OCI-LY7 (cell line): ENCODE measurements around the gene SRSF8.

Source experiments
- EZH2phosphoT487 ChIP-seq: fragments of 200-600 bp; sonication (generic); IDR thresholded peaks from 2 replicates; pipeline ENCODE4 v1.6.1; 2018; ENCODE audit warnings: low read depth, borderline replicate concordance, mild to moderate bottlenecking, mixed run types, antibody characterized with exemption, low read length, moderate library complexity, mixed read lengths
- TF ChIP-seq, protein P1 (sequence below): fragments of 200-600 bp; sonication (generic); conservative IDR thresholded peaks from 2 replicates; pipeline ENCODE4 v1.5.1; 2014; ENCODE audit warnings: mild to moderate bottlenecking, antibody characterized with exemption, low read length, moderate library complexity, mixed read lengths

GRCh38 chr11:95093548-95093947 is 26.8 kb downstream of the SRSF8 start:
- TF ChIP-seq, protein P1, sequence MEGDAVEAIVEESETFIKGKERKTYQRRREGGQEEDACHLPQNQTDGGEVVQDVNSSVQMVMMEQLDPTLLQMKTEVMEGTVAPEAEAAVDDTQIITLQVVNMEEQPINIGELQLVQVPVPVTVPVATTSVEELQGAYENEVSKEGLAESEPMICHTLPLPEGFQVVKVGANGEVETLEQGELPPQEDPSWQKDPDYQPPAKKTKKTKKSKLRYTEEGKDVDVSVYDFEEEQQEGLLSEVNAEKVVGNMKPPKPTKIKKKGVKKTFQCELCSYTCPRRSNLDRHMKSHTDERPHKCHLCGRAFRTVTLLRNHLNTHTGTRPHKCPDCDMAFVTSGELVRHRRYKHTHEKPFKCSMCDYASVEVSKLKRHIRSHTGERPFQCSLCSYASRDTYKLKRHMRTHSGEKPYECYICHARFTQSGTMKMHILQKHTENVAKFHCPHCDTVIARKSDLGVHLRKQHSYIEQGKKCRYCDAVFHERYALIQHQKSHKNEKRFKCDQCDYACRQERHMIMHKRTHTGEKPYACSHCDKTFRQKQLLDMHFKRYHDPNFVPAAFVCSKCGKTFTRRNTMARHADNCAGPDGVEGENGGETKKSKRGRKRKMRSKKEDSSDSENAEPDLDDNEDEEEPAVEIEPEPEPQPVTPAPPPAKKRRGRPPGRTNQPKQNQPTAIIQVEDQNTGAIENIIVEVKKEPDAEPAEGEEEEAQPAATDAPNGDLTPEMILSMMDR, result no peak
- TF ChIP-seq EZH2phosphoT487, result no peak
